G401 (cell line): ENCODE results near the gene ETS1. TPM values are rescaled to one million over a fixed set of nuclear protein-coding genes. Genes with fewer than 3 reads are reported as not detected.

ENCODE experiments used
- DNase-seq: peaks from one replicate; pipeline ENCODE4 v3.0.0-alpha.2; 2015; ENCODE audit warnings: low spot score
- in situ Hi-C: cut with HindIII; loops from 2 replicates; pipeline ENCODE4 v1.10.0; 2016; ENCODE audit warnings: low sequenced_read_pairs, mixed read lengths
- total RNA-seq: library from RNA; depleted of rRNA; stranded (reverse); fragments of >200 nt; shearing (Covaris generic); gene quantifications from 2 replicates; pipeline ENCODE4 v1.2.3, GENCODE V29; 2014

Gene ETS1
- total RNA-seq, 1 experiment from 2014 or later, result 61.7 TPM

DNA sequence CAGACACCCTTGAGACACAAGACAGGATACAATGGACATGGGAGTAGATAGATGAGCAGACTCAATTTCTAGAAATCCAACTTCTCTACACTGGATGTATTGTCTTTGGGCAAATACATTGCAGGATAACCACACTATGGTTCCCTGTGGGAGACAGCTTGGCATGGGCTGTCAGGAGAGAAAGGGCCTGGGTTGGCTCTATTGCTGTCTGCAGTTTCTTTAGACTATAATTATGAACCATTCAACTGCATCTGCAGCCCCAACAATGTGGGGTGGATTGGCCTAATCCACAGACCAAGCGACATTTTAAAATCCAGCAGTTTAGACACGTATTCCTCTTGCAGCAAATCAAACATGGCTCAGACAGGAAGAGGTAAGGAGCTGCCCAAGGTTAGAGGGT lies 60.3 kb downstream of the ETS1 start:
- no peak for DNase-seq
- in situ Hi-C loops, result no loop called here

DNA sequence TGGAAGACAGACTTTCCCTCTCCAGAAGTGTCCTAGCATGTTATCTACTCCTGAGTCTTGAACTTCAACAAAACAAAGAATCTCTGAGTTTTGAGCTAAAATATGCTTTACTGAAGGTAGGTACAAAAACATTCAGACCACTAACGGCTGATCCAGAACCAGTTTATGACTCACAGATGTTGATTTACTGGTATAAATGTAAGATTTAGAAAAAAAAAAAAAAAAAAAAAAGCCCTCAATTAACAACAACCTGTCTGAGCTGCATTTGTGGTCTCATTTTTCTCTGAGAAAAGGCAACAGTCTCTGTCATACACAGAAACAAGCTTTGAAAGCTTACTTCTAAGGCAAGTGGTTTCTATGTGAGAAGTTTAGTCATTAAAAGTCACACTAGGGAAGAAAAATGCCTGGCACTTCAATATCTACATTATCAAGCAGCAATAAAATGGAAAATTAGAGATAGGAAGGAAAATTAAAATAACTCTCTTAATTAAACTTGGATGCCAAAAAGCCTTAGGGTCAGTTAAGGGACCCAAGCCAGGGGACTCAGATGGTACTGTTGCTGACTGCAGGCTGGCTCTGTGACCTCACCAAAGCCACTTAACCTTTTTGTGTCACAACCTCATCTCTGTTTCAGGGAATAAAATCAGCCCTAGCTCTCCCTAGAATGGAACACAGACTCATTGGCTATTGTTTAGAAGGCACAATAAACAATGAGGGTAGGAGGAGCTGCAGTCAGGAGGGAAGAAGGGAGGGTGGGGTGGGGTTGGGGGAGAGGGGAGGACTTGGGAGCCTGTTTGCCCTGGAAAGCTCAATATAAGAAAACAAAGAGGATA lies 61.7 kb downstream of the ETS1 start:
- no peak for DNase-seq
- in situ Hi-C loops, result no loop called here

DNA sequence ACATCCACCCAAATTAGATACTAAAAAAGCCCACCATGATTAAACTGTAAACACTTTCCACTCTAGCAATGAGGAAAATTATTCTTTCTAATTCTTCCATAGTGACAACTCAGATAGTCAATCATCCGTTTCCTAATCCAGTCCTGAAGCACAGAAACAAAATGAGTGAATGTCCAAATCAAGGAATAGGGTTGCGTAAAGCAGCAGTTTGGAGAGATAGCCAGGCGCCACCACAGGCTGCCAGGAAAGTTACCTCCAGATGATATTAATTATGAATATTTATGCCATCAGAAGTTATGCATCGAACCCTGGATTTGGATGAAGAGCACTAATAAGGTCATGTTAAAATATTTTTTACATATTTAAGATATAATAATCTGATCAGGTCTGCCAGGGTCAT lies 63.2 kb downstream of the ETS1 start:
- in situ Hi-C loops, result no loop called here

DNA sequence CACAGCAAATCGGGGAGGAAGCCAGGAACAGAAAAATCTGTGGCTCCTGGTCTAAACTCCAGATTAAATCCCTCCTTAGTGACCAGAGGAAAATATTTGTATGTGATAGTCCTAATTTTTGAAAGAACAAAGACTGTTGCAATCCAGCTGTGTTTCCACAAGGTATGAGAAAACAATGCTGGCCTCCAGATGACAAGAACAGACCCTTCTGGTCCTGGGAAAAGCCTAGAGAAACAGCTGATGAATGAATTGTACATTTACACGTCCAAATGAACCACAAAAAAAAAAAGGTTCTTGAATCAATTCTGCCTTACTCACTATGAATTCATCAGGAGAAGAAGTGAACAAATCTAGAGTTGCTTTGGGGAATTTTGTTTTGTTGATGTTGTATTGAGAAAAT lies 63.7 kb downstream of the ETS1 start:
- no peak for DNase-seq
- in situ Hi-C loops, result no loop called here

More for the DNA sequence above, 63.2 kb downstream of the ETS1 start:
- DNase-seq, result no peak

DNA sequence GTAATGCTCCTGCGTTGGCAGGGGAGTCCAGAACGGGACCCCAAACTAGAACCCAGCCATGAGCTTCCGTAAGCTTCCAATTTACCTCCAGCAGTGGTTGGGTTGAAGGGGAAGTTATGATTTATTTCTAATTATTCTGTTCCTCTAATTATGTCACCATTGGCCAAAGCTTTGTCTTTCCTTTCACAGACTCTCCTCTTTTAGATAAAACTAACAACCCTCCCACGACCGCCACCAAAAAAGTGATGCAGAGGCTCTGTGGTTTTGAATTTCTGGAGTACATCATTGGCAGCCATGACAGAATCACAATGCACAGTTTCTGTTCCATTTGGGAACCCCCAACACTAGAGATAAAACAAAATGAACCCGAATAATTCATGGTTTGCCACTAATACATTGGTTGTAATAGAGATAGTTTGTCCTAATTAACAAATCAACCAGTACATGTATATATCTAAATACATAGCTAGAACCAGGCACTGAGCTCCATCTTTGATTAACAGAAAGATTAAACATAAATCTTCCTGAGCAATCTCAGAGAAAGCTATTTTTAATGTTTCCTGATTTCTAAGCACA lies 64.3 kb downstream of the ETS1 start:
- in situ Hi-C loops, result no loop called here

DNA sequence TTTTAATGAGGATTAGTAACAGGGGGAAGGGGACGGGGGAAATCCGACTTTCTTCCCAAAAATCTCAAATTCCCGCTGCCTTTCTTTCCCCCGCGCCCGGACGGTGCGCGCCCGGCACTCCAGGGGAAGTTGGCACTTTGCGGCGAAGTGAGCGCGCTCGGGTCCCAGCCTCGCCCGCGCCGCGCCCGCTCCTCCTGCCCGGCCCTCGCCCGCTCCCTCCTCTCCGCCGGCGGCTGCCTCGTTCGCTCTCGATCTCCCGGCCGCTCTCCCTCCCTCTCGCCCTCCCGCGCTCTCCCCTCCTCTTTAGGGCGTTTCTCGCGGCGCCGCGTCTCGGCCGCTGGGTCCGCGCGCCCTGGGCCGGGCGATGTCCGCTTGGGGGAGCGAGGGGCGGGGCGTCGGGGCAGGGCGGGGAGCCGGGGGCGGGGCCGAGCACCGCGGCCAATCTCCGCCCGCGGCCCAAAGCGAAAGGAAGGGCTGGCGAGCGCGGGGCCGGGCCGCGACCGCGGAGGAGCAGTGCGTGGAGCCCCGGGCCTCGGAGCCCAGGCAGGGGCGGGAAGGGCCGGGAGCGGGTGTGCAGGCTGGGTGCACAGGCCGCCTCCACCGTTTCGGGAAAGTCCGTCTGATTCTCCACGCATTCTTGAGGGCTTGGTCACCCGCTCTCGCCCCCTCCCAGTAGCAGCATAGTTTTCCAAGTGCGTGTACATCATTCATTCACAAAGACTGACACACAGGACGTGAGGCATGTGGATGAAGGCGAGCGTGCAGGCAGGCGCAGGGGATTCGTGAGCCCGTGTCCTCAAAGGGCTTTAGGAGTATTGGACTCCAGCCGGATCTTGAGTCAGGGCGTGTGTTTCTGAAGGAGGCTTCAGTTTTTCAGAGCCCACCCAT lies 65.1 kb downstream of the ETS1 start:
- peak; percentile 49 for DNase-seq
- in situ Hi-C loops, result no loop called here

More for the DNA sequence above, 64.3 kb downstream of the ETS1 start:
- no peak for DNase-seq

DNA sequence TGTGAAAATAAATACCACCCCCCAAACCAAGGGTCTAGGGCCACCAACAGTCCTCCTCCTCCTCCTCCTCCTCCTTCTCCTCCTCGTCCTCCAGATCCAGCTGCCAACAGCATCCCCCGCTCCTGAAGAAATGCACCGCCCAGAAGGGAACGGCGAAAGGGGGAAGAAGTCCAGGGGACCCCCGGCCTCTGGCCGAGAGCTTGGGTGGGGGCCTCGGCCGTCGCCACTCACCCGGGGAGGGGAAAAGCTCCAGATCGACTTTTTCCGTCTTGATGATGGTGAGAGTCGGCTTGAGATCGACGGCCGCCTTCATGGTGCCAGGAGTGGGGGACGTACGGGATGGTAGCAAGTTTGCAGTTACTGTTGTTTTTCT lies 65.7 kb downstream of the ETS1 start:
- in situ Hi-C loops, result no loop called here
- no peak for DNase-seq

DNA sequence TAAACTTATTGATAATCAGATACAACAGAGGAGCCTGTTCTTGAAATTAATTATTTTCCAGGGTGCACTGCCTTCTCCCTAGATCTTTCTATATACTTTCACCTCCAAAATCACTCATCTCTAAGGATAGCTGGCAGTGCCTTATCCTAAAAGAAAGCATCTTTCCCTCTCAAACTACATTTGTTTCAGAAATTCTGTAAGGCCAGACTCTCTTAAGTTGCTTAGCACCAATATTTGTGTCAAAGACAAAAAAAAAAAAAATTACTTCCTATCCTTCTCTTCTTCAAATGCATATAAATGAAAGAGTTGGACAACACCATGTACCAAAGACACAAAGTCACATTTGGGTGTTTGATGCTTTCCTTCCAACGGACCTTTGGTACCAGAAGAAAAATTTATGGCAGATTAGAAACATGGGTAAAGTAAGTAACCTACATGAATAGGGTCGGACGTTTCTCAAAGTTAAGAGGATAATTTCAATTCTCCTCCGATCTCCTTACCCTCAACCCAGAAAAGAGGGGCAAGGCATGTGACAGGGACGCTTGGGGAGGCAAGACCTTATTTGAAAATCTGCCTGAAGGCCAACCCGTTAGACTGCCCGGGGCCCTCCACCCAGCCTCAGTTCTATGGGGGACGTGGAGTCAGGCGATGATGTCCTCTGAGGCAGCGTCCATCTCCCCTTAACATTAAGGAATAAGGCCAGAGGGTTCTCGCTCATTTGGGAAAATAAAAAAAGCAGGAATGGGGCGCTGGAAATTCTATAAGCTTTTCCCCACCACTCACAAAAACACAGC lies 66.3 kb downstream of the ETS1 start:
- DNase-seq, result no peak
- in situ Hi-C loops, result no loop called here

DNA sequence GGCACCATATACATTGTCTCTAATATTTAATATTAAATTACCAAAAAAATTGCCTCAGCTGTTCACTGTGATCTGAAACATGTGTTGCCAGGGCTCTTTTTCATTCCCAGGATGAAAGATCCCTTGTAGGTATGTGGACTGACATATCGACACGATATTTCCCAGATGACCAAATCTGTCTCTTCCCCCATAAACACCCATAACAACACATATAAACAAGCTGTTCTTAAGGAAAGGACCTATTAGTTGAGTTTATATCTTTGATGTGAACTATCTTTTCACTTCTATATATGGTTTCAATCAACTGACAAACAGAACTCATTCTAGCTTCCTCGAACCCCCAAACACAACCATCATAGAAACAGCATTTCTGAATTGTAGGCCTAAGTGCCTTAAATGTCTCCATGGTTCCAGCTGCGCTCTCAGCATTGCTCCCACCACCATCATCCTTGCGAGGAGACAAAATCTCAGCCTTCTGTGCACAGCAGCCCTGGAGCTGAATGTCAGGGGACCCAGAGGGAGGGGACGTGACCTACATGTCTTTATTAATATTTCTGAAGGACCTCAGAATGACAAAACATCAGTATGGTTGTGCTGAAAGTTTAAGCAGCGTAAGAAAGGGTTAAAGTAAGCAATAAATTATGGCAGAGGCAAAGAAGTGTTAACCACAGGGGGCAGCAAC lies 67.0 kb downstream of the ETS1 start:
- in situ Hi-C loops, result no loop called here
- no peak for DNase-seq

DNA sequence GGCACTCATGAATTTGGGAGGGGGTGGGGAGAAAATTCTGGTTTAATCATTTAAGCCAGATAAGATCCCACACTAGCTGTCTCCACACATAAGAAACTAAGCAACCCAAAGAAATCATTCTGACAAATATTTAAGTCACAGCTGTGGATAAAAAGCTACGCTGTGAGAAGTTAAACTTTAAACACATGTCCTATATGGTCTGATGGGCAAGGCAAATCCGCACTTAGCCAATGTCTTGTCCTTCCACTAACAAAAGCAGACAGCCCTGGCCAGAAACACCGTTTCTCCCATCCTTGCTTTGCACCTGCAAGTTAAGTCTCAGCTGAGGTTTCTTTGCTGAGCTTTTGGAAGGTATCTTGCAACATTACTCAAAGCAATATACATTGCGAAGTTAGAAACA lies 68.0 kb downstream of the ETS1 start:
- no peak for DNase-seq
- in situ Hi-C loops, result no loop called here

DNA sequence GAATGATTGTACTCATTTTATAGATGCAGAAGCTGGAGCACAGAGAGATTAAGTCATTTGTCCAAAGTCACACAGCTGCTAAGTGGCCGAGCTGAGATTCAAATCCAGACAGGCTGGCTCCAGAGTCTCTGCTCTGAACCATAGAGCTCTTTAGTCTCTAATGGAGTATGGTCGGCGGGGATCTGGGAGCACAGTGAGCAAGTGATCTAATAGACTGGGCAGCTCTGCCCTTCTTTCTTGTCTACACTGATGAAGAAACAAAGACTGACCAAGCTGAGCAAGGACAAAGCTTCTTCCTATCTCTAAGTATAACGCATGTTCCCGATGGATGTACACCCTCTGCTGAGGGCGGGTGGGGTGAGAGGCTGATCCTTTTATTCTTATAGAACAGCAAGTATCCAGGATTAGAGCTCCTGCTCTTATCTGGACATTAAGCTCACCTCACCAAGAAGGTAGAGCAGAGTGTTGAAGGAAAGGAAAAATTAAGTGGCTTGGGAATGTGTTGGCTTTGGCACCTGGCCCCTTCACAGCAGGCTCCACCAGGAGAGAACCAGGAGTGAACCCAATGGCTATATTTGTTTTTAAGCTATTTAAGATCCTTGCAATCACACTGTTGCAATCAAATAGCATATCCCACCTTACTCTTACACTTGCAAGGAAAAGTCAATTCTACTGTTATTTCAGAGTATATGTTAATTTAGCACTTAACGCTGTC lies 68.7 kb downstream of the ETS1 start:
- DNase-seq, result no peak
- in situ Hi-C loops, result no loop called here

DNA sequence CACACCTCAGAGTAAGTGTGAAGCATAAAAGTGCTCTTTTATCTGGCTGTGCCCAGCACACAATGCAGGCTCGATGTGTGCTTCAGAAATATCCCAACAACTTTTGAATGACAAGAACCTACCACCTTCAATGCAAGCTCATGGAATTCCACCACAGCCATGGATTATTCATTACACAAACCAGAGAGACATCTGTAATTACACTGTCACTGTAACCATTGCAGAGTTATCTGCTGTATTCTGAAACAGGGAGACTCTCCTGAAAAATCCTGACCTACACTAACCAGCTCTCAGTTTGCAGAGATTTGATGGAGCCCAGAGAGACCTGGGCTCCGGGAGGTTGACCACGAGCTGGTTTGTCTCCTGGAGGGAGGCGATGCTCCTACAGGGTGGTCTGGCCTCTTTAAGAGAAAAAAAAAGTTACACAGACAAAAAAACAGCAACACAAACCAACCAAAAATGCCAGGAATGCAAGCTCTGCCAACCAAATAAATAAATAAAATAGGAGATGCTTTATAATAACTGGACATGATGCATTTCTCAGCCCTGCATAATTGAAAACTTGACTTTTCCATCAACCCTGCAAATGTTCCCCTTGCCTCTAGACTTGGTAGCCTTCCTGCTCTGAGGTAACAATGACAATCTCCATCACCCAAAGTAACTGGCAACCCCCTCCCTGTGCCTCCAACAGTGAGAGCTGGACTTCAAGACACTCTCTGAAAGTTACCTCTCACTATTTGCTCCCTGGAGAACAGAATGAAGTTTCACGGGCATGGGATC lies 69.7 kb downstream of the ETS1 start:
- no peak for DNase-seq
- in situ Hi-C loops, result no loop called here

DNA sequence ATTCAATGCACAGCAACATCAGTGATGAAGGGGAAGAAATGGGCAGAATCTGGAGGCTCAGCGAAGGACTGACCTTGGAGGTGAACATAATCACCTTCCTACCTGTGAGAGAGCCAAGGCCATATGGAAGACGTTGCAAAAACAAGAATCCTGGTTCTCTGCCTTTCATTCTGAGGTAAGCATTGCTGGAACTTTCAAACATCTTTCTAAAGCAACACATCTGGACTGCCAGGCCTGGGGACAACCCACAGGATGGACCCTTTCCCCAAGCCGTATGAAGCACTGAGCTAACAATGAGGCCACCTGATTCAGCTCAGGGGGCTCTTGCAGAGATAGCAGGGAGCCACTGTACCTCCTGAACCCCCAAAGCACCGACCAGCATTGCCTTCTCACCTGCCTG lies 70.5 kb downstream of the ETS1 start:
- in situ Hi-C loops, result no loop called here

DNA sequence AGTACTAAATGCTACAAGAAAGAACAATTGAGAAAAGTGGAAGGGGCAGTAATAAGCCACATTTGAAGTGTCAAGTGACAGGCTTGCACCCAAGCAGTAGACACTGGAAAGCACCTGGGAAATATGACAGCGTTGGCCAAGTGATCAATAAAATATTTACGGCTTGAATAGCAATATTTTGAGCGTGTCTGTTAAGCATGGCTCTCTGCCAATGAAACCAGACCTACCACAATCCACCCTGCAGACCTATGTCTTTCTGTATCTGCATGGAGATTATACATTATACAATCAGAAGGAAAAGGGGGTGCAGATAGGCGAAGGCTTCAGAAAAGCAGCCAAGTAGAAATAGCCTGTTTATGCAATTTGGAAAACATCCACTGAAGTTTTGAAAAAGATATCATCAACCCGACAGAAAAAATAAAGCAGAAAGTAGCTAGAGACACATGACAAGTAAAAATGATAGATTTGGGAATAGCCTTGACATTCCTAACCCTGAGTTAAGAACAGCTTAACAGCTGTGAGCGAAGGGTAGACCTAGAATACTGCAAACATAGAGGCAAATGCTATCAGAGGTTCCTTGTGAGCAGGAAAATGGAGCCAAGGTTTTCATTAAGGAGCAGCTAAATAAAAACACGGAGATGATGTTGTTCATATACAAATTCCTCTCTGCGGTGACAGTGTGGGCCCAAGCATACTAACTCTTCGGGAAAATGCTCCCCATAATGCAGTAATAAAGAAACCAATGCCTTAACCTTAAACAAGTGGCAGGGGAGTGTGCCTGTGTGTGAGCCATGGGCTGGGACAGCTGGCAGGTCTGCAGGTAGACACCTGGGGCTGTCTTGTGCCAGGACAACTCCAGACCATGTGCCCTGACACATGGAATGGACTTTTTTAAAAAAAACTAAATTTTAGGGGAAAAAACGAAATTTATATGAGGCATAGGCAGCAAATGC lies 71.3 kb downstream of the ETS1 start:
- no peak for DNase-seq
- in situ Hi-C loops, result no loop called here

More for the DNA sequence above, 70.5 kb downstream of the ETS1 start:
- no peak for DNase-seq

DNA sequence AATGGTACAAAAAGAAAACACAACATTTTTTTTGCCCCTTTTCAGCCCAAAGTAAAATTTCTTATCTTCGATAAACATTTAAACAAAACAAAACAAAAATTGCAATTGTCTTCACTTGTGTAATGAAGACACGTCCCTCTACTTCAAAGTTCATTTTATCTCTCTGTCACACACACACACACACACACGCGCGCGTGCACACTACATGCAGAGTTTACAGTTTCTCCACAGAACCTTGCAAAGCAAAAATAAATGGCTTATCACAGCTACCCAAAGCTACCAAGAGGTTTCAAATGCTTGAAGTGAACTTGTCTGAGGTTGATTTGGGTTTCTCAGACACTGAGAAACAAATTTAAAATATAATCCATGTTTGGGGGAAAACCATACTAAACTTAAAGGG lies 72.3 kb downstream of the ETS1 start:
- DNase-seq, result no peak
- in situ Hi-C loops, result no loop called here

DNA sequence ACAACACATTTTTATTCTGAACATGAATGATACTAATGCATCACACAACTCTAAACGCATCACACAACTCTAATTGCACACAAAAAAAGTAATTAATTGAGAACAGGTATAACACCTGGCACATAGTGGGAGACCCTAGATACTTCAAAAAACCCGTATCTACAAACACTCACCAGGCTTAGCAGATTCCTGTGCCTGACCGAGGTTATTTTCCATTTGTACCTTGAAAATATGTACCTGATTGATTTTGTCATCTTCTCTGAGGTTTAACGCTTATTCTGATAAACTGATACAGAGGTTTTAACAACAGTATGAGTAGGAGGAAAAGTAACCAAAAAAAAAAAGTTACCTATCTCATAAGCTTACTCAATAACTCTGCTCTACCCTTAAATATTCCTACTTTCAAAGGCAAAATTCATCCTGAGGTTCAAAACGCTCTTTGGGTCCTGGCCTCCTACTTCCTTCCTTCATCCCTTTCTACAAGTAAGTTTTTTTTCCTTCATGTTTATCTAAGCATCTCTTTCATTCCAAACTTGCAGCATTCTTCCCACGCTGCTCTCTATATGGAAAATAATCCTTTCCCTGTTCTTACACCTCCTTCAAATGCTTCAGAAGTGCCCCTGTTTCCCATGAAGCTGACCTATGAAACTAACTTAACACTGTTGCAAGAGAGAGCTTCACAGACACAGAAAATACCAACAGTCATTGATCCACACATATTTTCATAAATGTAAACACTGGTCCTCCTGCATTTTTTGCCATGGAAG lies 73.3 kb downstream of the ETS1 start:
- DNase-seq, result no peak
- in situ Hi-C loops, result no loop called here
